Skin of body (tissue), 2 donors: Measurements from ENCODE around the gene CTSG. TPM values are rescaled to one million over a fixed set of nuclear protein-coding genes. Genes with fewer than 3 reads are reported as not detected.
A peak's percentile ranks its signal among the peaks of the same experiment; 100 is the strongest.
"Not testable (repeated sequence)": the region's sequence is repeated elsewhere in the genome, so short reads cannot be mapped to it uniquely, and the experiment has no call there.

Source experiments
- DNase-seq: peaks from one replicate; lab custom pipeline; 2025; lab: John Stamatoyannopoulos, UW
- total RNA-seq: library from RNA; depleted of rRNA; stranded (reverse); fragments of >200 nt; gene quantifications from one replicate; pipeline ENCODE4 v1.2.3, GENCODE V29; 2014

CTSG gene
- total RNA-seq: 31.1 TPM

- peak; percentile 0 for DNase-seq
These were observed at the start of gene CTSG for GRCh38 chr14:24576182-24576581. Gene CTSG, minus strand, starts transcription at chr14:24576250. Its CDS starts 27 bp downstream, at chr14:24576223.

GRCh38 chr14:24613747-24614146 is 37.7 kb upstream of the CTSG start:
- no peak for DNase-seq

- no peak for DNase-seq
These were observed 37.2 kb upstream of the CTSG start for GRCh38 chr14:24613241-24613640.

GRCh38 chr14:24612196-24612595 is 36.1 kb upstream of the CTSG start:
- no peak for DNase-seq

- DNase-seq: no peak
These were observed 33.8 kb upstream of the CTSG start, which contains the start of gene GZMH for GRCh38 chr14:24609655-24610344. Gene GZMH, minus strand, starts transcription at chr14:24609685. Its CDS starts 72 bp downstream, at chr14:24609613.

GRCh38 chr14:24607635-24608514 is 31.8 kb upstream of the CTSG start:
- DNase-seq: no peak

GRCh38 chr14:24607081-24607480 is 31.0 kb upstream of the CTSG start:
- no peak for DNase-seq

GRCh38 chr14:24606297-24606696 is 30.2 kb upstream of the CTSG start:
- no peak for DNase-seq

- DNase-seq: no peak
These were observed 29.6 kb upstream of the CTSG start for GRCh38 chr14:24605435-24606190.

- no peak for DNase-seq
These were observed 21.4 kb upstream of the CTSG start for GRCh38 chr14:24597403-24597802.

GRCh38 chr14:24595073-24595808 is 19.2 kb upstream of the CTSG start:
- no peak for DNase-seq

GRCh38 chr14:24591004-24591403 is 15.0 kb upstream of the CTSG start:
- DNase-seq: not testable (repeated sequence)

- DNase-seq: not testable (repeated sequence)
These were observed 8.4 kb upstream of the CTSG start for GRCh38 chr14:24584402-24584801.

GRCh38 chr14:24578558-24578957 is 2.5 kb upstream of the CTSG start:
- DNase-seq: no peak

- DNase-seq: no peak
These were observed 721 bp upstream of the CTSG start for GRCh38 chr14:24576771-24577170.

GRCh38 chr14:24574206-24574774 is 1.8 kb downstream of the CTSG start:
- DNase-seq: no peak

- DNase-seq: no peak
These were observed 9.7 kb downstream of the CTSG start for GRCh38 chr14:24566318-24566717.

GRCh38 chr14:24565766-24566165 is 10.3 kb downstream of the CTSG start:
- no peak for DNase-seq

- DNase-seq: no peak
These were observed 12.5 kb downstream of the CTSG start for GRCh38 chr14:24563505-24563904.

- no peak for DNase-seq
These were observed 19.3 kb downstream of the CTSG start for GRCh38 chr14:24556756-24557155.

GRCh38 chr14:24549064-24549463 is 27.0 kb downstream of the CTSG start:
- DNase-seq: not testable (repeated sequence)
